K562 (cell line): ENCODE measurements around the gene CLSTN1. TPM values are rescaled to one million over a fixed set of nuclear protein-coding genes. Genes with fewer than 3 reads are reported as not detected.

Experiments used
- CBFA2T3 ChIP-seq: fragments of 450-650 bp; IDR thresholded peaks from 2 replicates; pipeline ENCODE4 v1.6.1; 2017
- CHD4 ChIP-seq: fragments of 200-600 bp; sonication (generic); IDR thresholded peaks from 3 replicates; pipeline ENCODE4 v1.6.1; 2012; ENCODE audit warnings: low read depth, mild to moderate bottlenecking, mixed read lengths, low read length, inconsistent platforms; ENCODE audit not compliant: insufficient read depth, insufficient replicate concordance, poor library complexity, severe bottlenecking
- GATAD2B ChIP-seq: fragments of 450-650 bp; IDR thresholded peaks from 2 replicates; pipeline ENCODE4 v1.6.1; 2017; ENCODE audit warnings: mild to moderate bottlenecking, borderline replicate concordance
- HCFC1 ChIP-seq: IDR thresholded peaks from 2 replicates; pipeline ENCODE4 v1.6.1; 2012; ENCODE audit warnings: low read depth, low read length, improper control_type of control experiment
- HDAC1 ChIP-seq, 2 experiments: fragments of 450-650 bp; IDR thresholded peaks; 2 replicates each; pipeline ENCODE4 v1.6.1; 2016 to 2017; ENCODE audit warnings: inconsistent platforms in 1 of 2, mild to moderate bottlenecking in 1 of 2, moderate library complexity in 1 of 2
- HINFP ChIP-seq: fragments of 450-650 bp; conservative IDR thresholded peaks from 2 replicates; pipeline ENCODE4 v1.6.1; 2016; ENCODE audit warnings: missing genetic modification characterization, low read depth, mild to moderate bottlenecking, control low read depth, missing compliant biosample characterization
- HMGN3 ChIP-seq: IDR thresholded peaks from 2 replicates; pipeline ENCODE4 v1.6.1; 2011; ENCODE audit warnings: borderline replicate concordance, low read depth, mild to moderate bottlenecking, mixed read lengths, low read length; ENCODE audit not compliant: insufficient read length; ENCODE audit errors: extremely low read depth
- IFI16 ChIP-seq: fragments of 250-450 bp; sonication (Bioruptor Pico); IDR thresholded peaks from 2 replicates; pipeline ENCODE4 v2.1.2; 2022; ENCODE audit warnings: mild to moderate bottlenecking, inconsistent platforms
- KAT2B ChIP-seq: IDR thresholded peaks from one replicate; pipeline ENCODE4 v1.6.1; 2012; ENCODE audit warnings: low read depth, mild to moderate bottlenecking, control low read depth, inconsistent platforms, low read length, moderate library complexity
- KDM1A ChIP-seq, 2 experiments: fragments of 450-650 bp; IDR thresholded peaks; 2 replicates each; pipeline ENCODE4 v1.6.1; 2016; ENCODE audit warnings: mild to moderate bottlenecking in 2 of 2
- MCM2 ChIP-seq: fragments of 450-650 bp; IDR thresholded peaks from 2 replicates; pipeline ENCODE4 v1.6.1; 2017; ENCODE audit warnings: low read depth, mild to moderate bottlenecking
- MIER1 ChIP-seq: fragments of 450-650 bp; IDR thresholded peaks from 2 replicates; pipeline ENCODE4 v1.6.1; 2016; ENCODE audit warnings: antibody characterized with exemption, mild to moderate bottlenecking, low read depth
- MTF1 ChIP-seq: fragments of 250-450 bp; sonication (Bioruptor Pico); IDR thresholded peaks from 2 replicates; pipeline ENCODE4 v1.9.0; 2021; ENCODE audit warnings: moderate library complexity, mild to moderate bottlenecking, inconsistent platforms, borderline replicate concordance
- MYBL2 ChIP-seq, 2 experiments: fragments of 450-650 bp in 1 of 2; sonication (generic) in 1 of 2; formaldehyde crosslinking in 1 of 2; IDR thresholded peaks; 2 replicates each; pipeline versions ENCODE4 v1.6.1 to v1.8.1; 2017 to 2022; ENCODE audit warnings: borderline replicate concordance in 1 of 2, inconsistent platforms in 1 of 2, low read depth in 1 of 2, mild to moderate bottlenecking in 1 of 2, missing genetic modification reagents in 1 of 2, moderate library complexity in 1 of 2
- PBX2 ChIP-seq, 2 experiments: IDR thresholded peaks in 1 of 2; conservative IDR thresholded peaks in 1 of 2; 2 replicates each; pipeline ENCODE4 v1.6.1; 2016; ENCODE audit warnings: low read depth in 2 of 2, mild to moderate bottlenecking in 1 of 2, missing compliant biosample characterization in 1 of 2, missing genetic modification characterization in 1 of 2, moderate library complexity in 1 of 2
- SMAD2 ChIP-seq: fragments of 150-350 bp; IDR thresholded peaks from 2 replicates; pipeline ENCODE4 v1.6.1; 2014; ENCODE audit warnings: low read depth, mild to moderate bottlenecking, low read length
- TEAD4 ChIP-seq, 2 experiments: sonication (generic) in 1 of 2; formaldehyde crosslinking in 1 of 2; IDR thresholded peaks; 2 replicates each; pipeline versions ENCODE4 v1.6.1 to v1.8.0; 2012 to 2022; ENCODE audit warnings: borderline replicate concordance in 1 of 2, inconsistent platforms in 1 of 2, low read length in 1 of 2, mild to moderate bottlenecking in 1 of 2, missing genetic modification reagents in 1 of 2
- USF1 ChIP-seq: sonication (generic); formaldehyde crosslinking; IDR thresholded peaks from 2 replicates; pipeline ENCODE4 v1.9.0; 2022; ENCODE audit warnings: mild to moderate bottlenecking, missing genetic modification reagents
- ZFP91 ChIP-seq: sonication (generic); formaldehyde crosslinking; IDR thresholded peaks from 2 replicates; pipeline ENCODE4 v1.8.0; 2022; ENCODE audit warnings: mild to moderate bottlenecking, missing genetic modification reagents
- ZFX ChIP-seq: sonication (generic); formaldehyde crosslinking; IDR thresholded peaks from 2 replicates; pipeline ENCODE4 v1.8.0; 2022; ENCODE audit warnings: mild to moderate bottlenecking, missing genetic modification reagents, moderate library complexity
- ZNF707 ChIP-seq: fragments of 250-450 bp; sonication (Bioruptor Pico); conservative IDR thresholded peaks from 2 replicates; pipeline ENCODE4 v1.8.0; 2022; ENCODE audit warnings: inconsistent platforms, mild to moderate bottlenecking, moderate library complexity
- polyA plus RNA-seq, 8 experiments: library from polyadenylated mRNA; depleted of rRNA in 4 of 8; stranded (reverse) in 5 of 8; unstranded in 3 of 8; fragments of >200 nt; fragmentation: Nextera tagmentation in 2 of 8; fragmentation: Illumina TruSeq in 1 of 8; extraction: Ambion mirVana in 2 of 8; extraction: Trizol in 1 of 8; gene quantifications; 2 replicates each; pipeline versions ENCODE4 v1.2.1 to v1.2.3, GENCODE V29; 2011 to 2014; ENCODE audit warnings: inconsistent platforms in 1 of 8, missing spikeins in 1 of 8
- total RNA-seq, 7 experiments: library from RNA; depleted of rRNA in 6 of 7; stranded (reverse); fragments of >200 nt in 6 of 7; fragmentation: Illumina TruSeq in 2 of 7; extraction: Trizol in 2 of 7; gene quantifications; 2 replicates each; pipeline versions ENCODE4 v1.2.1 to v1.2.3, GENCODE V29; 2011 to 2021; ENCODE audit warnings: low replicate concordance in 1 of 7

CLSTN1 gene
- total and polyA plus RNA-seq, 9 of the 15 experiments (the other 6 are each of a cell fraction or from before 2014, with no cell fraction given): 1.1 to 32.5 (median 13.3) TPM

- TF ChIP-seq HINFP (tag): peak; percentile 86
- TF ChIP-seq MYBL2 (IDR thresholded peaks at IDR 0.05; ENCODE audit: low read depth): no peak
- TF ChIP-seq MYBL2 (CRISPR knock-in tag; IDR thresholded peaks at IDR 0.05; ENCODE audit: borderline replicate concordance): no peak
- no peak for TF ChIP-seq HCFC1
- TF ChIP-seq SMAD2: no peak
- TF ChIP-seq HDAC1 (IDR thresholded peaks at IDR 0.05): peak in 1 of 2 experiments; percentile 44; a peak in 1 of 4 replicates
- TF ChIP-seq CBFA2T3: no peak
- no peak for TF ChIP-seq TEAD4 (IDR thresholded peaks at IDR 0.05; ENCODE audit: low read length)
- no peak for TF ChIP-seq TEAD4 (CRISPR knock-in tag; IDR thresholded peaks at IDR 0.05; ENCODE audit: borderline replicate concordance)
- no peak for TF ChIP-seq USF1 (CRISPR knock-in tag)
- no peak for TF ChIP-seq KDM1A (IDR thresholded peaks at IDR 0.05)
- TF ChIP-seq ZFX (CRISPR knock-in tag): no peak
- no peak for TF ChIP-seq MIER1
- TF ChIP-seq IFI16 (CRISPR knock-in tag): no peak
- TF ChIP-seq KAT2B: no peak
- no peak for TF ChIP-seq HMGN3
- no peak for TF ChIP-seq CHD4
- TF ChIP-seq ZNF707 (CRISPR knock-in tag): no peak
- no peak for TF ChIP-seq GATAD2B
- no peak for TF ChIP-seq MTF1 (CRISPR knock-in tag)
- no peak for TF ChIP-seq MCM2
- TF ChIP-seq ZFP91 (CRISPR knock-in tag): no peak
- TF ChIP-seq PBX2 (CRISPR knock-in tag; IDR thresholded peaks at IDR 0.05; ENCODE audit: low read depth): no peak
- TF ChIP-seq PBX2 (tag; conservative IDR thresholded peaks at IDR 0.05; ENCODE audit: low read depth): peak; percentile 50; the same call in 1 of the 2 replicates
These were observed 70.6 kb downstream of the CLSTN1 start (continued) for GRCh38 chr1:9753121-9753531.
